Stimulated activated CD8-positive, alpha-beta memory T cell treated with anti-CD3 and anti-CD28 coated beads, Interleukin-7, amount 100 ng/mL, for 1 hour (primary cell): ENCODE data around the gene PRICKLE4.

Experiments
- DNase-seq, 2 donors: peaks; one replicate each; pipeline ENCODE4 v3.0.0-alpha.2; 2020; ENCODE audit warnings: low read depth in 2 of 2

Gene PRICKLE4

GRCh38 chr6:41771058-41771983 lies 9.3 kb upstream of the PRICKLE4 start:
- DNase-seq, result no peak

- no peak for DNase-seq
Observed at GRCh38 chr6:41774841-41775240, 5.7 kb upstream of the PRICKLE4 start.

- no peak for DNase-seq
Observed at GRCh38 chr6:41775293-41775882, 5.2 kb upstream of the PRICKLE4 start.

- no peak for DNase-seq
Observed at GRCh38 chr6:41777551-41778285, 2.9 kb upstream of the PRICKLE4 start.

- no peak for DNase-seq
Observed at GRCh38 chr6:41778895-41779294, 1.7 kb upstream of the PRICKLE4 start.

- DNase-seq, result no peak
Observed at GRCh38 chr6:41779336-41779735, 1.2 kb upstream of the PRICKLE4 start.

- DNase-seq, result peak; percentile 99 to 100
Observed at GRCh38 chr6:41779788-41780550, 613 bp upstream of the PRICKLE4 start, which contains the start of gene FRS3. FRS3 (minus strand) TSS chr6:41779900; CDS start chr6:41776987, 2,913 bp downstream.

- DNase-seq, result no peak
Observed at GRCh38 chr6:41781366-41781730, 766 bp downstream of the PRICKLE4 start.

- no peak for DNase-seq
Observed at GRCh38 chr6:41783106-41783780, 2.7 kb downstream of the PRICKLE4 start.

GRCh38 chr6:41784581-41785171 lies 4.1 kb downstream of the PRICKLE4 start:
- no peak for DNase-seq

- DNase-seq, result no peak
Observed at GRCh38 chr6:41785254-41785653, 4.7 kb downstream of the PRICKLE4 start.

- no peak for DNase-seq
Observed at GRCh38 chr6:41785689-41786450, 5.3 kb downstream of the PRICKLE4 start.

- DNase-seq, result peak; percentile 78 to 82
Observed at GRCh38 chr6:41786451-41787218, 6.1 kb downstream of the PRICKLE4 start.

- peak; percentile 91 for DNase-seq
Observed at GRCh38 chr6:41787219-41787917, 6.8 kb downstream of the PRICKLE4 start, which contains the start of gene TOMM6. TOMM6 (plus strand) TSS chr6:41787694; CDS start chr6:41787698, 4 bp downstream.

- DNase-seq, result no peak
Observed at GRCh38 chr6:41789390-41789724, 8.8 kb downstream of the PRICKLE4 start.

GRCh38 chr6:41790045-41790444 lies 9.5 kb downstream of the PRICKLE4 start:
- DNase-seq, result no peak

GRCh38 chr6:41791305-41791704 lies 10.7 kb downstream of the PRICKLE4 start:
- no peak for DNase-seq

- DNase-seq, result no peak
Observed at GRCh38 chr6:41791984-41792383, 11.4 kb downstream of the PRICKLE4 start.

GRCh38 chr6:41796474-41796873 lies 15.9 kb downstream of the PRICKLE4 start:
- no peak for DNase-seq
